NCI-H2107 (cell line): ENCODE data around the gene TIMP3.

ENCODE experiments used
- DNase-seq: peaks from one replicate; lab custom pipeline; 2025; lab: John Stamatoyannopoulos, UW

Gene TIMP3

GRCh38 chr22:32809786-32810554, 8.5 kb downstream of the TIMP3 start:
- DNase-seq, result no peak

GRCh38 chr22:32810555-32811133, 9.1 kb downstream of the TIMP3 start:
- DNase-seq, result no peak

DNA sequence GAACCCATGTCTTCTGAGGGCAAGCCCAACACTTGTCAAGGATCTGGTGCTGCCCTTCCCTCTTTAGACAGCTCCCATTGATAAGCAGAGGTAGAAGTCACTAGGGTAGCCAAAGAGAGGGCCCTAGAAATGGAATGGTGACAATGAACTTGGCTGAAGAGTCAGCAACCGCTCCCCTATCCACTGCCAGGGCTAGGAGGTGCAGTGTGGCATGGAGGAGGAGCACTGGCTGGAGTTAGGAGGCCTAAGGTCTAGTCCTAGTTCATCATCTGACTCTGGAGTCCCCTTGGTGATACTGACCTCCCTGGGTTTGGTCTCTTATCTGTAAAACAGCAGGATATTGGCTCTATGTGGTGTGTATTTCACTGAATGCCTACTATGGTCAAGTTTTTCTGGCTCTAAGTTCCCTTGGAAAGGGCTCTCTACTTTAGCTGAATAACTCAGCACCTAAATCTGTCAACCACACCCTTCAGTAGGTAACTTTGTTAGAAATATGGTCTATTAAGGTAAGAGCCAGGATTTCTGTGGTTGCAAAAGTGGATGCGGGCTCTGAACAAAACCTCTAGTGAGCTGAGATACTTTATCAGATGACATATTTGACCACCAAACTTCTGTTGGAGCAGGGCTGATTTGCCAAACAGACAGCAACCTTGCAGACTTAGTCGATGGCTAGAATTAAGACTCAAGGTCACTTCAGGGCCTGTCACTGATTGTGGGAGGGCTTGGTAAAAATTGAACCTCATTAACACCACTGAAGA, 10.5 kb downstream of the TIMP3 start:
- no peak for DNase-seq

DNA sequence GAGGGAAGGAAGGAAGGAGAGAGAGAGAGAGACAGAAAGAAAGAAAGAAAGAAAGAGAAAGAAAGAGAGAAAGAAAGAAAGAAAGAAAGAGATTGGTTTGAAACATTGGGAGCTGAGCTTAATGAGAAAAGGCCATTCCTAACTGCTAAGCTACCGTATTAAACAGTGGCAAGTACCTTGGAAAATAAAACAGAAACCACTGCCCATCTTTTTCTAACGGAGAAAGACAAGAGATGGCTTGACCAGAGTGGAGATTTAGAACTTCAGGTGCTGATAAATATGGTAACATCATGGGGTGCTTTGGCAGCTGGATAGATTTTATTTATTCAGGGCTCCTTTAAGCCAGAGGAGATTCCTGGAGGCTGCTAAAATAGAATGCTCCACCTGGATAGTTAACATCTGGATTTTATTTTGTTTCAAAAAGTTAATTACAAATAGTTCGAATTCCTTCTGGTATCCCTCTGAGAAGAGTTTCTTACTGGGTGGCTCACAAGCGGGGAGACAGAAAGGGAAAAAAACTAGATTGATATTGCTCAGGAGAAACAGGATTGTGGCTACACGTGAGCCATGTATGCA, 12.9 kb downstream of the TIMP3 start:
- DNase-seq, result no peak

- no peak for DNase-seq
Observed at GRCh38 chr22:32815059-32815458, 13.6 kb downstream of the TIMP3 start.

DNA sequence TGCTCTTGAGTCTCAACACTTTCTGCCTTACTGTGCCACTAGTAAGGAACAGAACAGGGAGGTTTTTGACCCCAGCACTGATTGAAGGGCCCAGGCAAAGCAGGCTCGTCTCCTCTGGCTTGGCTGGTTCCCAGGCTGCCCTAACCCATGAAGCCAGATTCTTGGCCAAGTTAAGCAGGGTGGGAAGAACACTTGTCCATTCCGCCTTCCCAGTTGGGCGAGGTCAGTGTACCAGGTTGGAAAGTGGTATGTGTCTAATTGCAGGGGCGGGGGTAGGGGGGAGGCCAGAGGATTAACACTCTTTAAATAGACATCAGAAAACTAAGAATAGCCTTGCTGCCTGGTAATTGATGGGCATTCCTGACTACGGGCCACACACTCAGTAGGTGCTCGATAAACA, 14.4 kb downstream of the TIMP3 start:
- no peak for DNase-seq

DNA sequence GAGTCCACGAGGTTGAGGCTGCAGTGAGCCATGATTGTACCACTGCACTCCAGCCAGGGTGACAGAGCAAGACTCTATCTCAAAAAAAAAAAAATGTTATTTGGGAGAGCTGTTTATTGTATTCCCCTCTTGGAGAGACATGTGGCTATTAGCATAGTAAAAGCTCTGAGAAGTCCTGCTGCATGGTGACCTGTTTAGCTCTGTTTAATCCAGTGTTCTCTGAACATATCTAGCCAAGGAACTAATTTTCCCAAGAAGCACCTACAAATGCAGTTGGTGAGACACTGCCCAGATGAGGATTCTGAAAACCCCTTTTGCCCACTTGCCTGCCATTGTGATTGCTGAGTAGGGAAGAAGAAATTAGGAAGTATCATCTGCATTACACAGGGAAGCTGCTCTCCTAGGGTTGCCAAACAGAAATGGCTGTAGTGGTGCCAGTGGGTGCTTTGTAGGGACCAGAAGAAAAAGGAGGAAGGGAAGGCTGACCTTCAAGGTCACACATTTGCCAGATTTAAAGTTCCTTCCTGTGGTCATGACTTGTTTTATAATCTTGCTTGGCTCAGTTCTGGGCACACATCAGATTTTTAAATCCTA, 15.7 kb downstream of the TIMP3 start:
- no peak for DNase-seq

DNA sequence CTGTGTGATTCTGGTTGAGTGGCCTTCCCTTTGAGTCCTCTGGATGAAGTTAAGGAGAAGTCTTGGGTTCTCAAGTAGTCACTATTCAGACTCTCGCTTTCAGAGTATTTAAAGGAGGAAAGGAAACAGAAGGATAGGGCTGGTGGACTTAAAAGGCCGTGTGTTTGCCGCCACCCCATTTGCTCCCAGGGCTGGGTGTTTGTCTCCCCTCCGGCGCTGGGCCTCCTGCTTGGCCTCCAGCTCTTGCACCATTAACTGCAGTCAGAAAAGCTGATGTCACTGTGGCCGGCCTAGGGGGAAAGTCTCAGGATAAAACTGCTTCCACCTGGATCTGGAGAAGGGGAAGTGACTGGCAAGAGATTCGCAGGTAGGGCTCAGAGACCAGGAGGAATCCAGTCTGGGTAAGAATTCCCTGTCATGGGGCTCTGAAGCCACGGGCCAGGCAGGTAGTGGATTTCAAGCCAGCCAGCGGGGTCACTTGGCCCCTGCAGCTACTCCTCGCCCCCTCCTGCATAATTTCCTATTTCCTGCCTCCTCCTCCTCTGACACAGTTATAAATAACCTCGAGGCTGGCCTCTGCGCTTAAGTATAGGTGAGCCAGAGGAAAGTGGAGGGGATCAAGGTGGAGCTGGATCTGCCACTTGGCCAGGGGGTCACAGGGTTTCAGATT, 17.1 kb downstream of the TIMP3 start:
- no peak for DNase-seq

DNA sequence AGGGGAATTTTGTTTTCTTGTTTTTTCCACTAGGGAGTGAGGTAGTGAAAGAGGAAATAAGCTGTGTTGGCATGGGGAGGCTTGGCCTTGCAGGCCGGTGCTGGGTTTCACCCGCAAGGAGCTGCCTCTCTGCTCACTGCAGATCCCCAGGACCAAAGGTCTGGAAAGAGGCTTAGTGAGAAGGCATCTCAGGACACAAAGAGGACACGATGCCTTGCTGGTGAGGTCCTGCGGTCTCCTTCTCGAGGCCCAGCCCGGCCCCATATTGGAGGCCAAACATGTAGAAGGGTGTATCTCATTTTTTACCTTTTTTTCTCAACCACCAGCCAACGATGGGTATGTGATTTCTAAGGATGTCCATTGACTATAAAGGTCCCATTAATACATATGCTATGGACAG, 17.6 kb downstream of the TIMP3 start:
- no peak for DNase-seq

GRCh38 chr22:32820131-32821119, 18.9 kb downstream of the TIMP3 start:
- no peak for DNase-seq

- DNase-seq, result no peak
Observed at GRCh38 chr22:32822179-32822877, 20.8 kb downstream of the TIMP3 start.

GRCh38 chr22:32823024-32823730, 21.7 kb downstream of the TIMP3 start:
- no peak for DNase-seq

DNA sequence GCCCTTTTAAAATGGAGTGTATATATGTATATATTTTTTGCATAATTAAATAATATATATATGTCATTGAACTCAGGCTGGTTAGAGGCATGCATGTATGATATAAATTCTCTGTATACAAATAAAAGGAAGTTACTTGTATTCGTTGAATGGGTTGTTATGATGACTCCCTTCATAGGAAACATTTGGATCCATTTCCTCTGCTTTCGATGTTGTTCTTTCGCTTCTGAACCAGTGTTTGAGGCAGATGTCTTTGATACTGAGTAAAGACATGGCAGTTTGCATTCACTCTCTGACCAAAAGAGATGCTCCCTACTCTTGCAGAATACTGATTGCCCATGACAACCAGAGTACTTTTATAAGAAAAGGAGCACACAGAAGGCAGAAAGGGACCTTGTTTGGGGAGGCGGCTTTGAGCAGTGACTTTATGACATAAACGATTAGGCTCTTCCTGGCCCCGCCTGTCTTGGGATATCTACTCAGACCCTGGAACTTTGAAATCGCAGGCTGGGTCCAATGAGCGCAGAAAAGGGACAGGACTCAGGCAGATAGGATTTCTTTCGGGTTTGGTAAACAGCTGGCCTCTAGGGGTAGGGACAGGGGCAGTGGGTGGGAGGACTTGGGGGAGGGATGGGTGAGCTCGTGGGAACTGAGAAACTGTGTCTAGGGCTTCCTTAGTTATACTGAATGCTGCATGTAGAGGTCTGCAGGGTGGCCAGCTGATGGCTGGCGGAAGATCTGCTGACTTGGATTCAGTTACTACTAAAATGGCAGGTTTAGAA, 23.2 kb downstream of the TIMP3 start:
- DNase-seq, result no peak

- no peak for DNase-seq
Observed at GRCh38 chr22:32826537-32826936, 25.0 kb downstream of the TIMP3 start.

DNA sequence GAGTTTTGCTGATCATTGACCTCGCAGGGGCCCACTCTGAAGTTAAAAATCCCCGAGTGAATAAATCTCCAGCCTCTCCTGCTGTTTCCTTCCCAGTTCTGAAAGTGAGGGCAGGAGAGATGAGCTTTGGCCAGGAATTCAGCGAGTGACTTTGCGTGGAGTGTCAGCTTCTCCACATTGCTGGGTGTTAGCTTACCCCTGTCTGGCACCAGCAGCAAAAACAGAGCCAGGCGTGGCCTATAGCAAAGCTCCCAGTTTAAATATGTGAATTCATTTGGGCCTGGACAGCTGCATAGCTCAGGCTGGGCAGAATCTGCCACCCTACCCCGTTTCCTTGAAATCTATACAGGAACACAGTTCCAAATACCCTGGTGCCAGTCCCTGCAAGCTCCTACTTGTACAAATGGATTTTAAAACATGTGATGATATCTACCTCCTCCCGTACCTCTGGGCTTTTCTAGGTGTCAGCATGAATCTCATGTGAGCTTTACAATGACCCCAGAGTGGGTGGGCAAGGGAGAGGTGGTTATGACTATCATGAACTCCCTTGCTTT, 25.6 kb downstream of the TIMP3 start:
- DNase-seq, result no peak

DNA sequence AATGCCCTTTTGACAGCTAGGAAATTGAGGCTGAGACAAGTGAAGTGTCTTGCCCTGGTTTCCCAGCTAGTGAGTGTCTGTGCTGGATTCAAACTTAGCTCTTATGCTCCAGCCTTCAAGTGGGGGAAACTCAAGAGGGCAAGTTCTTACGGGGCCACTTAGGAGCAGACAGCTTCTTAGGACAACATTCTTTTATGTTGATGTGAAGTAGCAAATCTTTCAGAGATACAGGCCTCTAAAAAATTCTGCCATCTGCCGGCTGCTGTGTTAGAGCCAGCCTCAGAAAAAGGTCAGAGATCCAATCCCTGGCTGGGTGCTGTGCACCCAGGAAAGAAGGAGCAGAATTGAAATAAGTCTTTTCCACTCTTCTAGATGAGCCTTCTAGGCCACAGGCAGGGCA, 26.6 kb downstream of the TIMP3 start:
- DNase-seq, result no peak

GRCh38 chr22:32828561-32828960, 27.1 kb downstream of the TIMP3 start:
- DNase-seq, result no peak

DNA sequence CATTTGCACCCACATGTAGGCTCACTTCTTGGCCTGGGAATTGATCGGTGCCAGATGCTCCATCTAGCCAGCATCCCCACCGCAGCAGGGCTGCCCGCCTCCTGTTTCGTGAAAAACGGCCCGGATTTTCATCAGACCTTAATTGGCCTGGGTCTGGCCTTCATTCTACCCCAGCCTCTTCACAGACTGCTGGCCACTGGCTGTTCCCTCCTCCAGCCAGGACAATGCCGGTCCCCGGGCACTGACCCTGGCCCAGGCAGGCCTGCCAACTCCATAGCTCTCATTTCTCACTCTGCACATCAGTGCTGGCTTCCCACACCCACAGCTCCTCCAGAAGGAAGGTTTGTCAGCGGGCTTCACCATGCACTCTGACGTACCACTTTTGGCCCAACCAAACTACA, 27.9 kb downstream of the TIMP3 start:
- DNase-seq, result no peak
